ENCODE measurements around the gene ADRB1.

- TF ChIP-seq GATA3 (IDR thresholded peaks at IDR 0.05; ENCODE audit: low read depth, low read length) (no peak), GATA2 (IDR thresholded peaks at IDR 0.05; ENCODE audit: low read depth, low read length) (no peak)
These were observed 15.9 kb downstream of the ADRB1 start for GRCh38 chr10:114059561-114059960.
